ENCODE measurements around the gene VPS35L.

VPS35L gene

GRCh38 chr16:19601083-19601976 is 45.8 kb downstream of the VPS35L start:
- Histone ChIP-seq H3K4me1 (ENCODE audit: control insufficient read depth, insufficient read depth, low read length) (no peaks in the 10 kb centered on the region), H3K4me3 (ENCODE audit: low read length) (no peak overlapping the region), H3K9ac (ENCODE audit: low read depth, low read length) (no peak overlapping the region), H3K4me2 (ENCODE audit: low read length) (no peak overlapping the region), H3K9me3 (replicated peaks; ENCODE audit: low read length) (no peaks in the 10 kb centered on the region), H3K36me3 (ENCODE audit: insufficient read depth, low read length) (peaks cover 38% of the 10 kb centered on the region), H3K27me3 (ENCODE audit: control insufficient read depth, insufficient read depth, low read length) (no peaks in the 10 kb centered on the region)

- Histone ChIP-seq H3K4me1 (ENCODE audit: control insufficient read depth, insufficient read depth, low read length) (no peaks in the 10 kb centered on the region), H3K27me3 (ENCODE audit: control insufficient read depth, insufficient read depth, low read length) (no peaks in the 10 kb centered on the region), H3K36me3 (ENCODE audit: insufficient read depth, low read length) (peaks cover 49% of the 10 kb centered on the region), H3K4me2 (ENCODE audit: low read length) (no peak overlapping the region), H3K9me3 (replicated peaks; ENCODE audit: low read length) (no peaks in the 10 kb centered on the region), H3K4me3 (ENCODE audit: low read length) (no peak overlapping the region), H3K9ac (ENCODE audit: low read depth, low read length) (no peak overlapping the region)
Measured at GRCh38 chr16:19604911-19605310, 49.4 kb downstream of the VPS35L start.

GRCh38 chr16:19605701-19606100 is 50.2 kb downstream of the VPS35L start:
- no peak overlapping the region for H3K4me3 ChIP-seq (ENCODE audit: low read length)
- H3K4me1 ChIP-seq (ENCODE audit: control insufficient read depth, insufficient read depth, low read length), result no peaks in the 10 kb centered on the region
- H3K4me2 ChIP-seq (ENCODE audit: low read length), result no peak overlapping the region
- peaks cover 57% of the 10 kb centered on the region for H3K36me3 ChIP-seq (ENCODE audit: insufficient read depth, low read length)
- no peaks in the 10 kb centered on the region for H3K27me3 ChIP-seq (ENCODE audit: control insufficient read depth, insufficient read depth, low read length)
- no peaks in the 10 kb centered on the region for H3K9me3 ChIP-seq (replicated peaks; ENCODE audit: low read length)
- H3K9ac ChIP-seq (ENCODE audit: low read depth, low read length), result no peak overlapping the region

DNA sequence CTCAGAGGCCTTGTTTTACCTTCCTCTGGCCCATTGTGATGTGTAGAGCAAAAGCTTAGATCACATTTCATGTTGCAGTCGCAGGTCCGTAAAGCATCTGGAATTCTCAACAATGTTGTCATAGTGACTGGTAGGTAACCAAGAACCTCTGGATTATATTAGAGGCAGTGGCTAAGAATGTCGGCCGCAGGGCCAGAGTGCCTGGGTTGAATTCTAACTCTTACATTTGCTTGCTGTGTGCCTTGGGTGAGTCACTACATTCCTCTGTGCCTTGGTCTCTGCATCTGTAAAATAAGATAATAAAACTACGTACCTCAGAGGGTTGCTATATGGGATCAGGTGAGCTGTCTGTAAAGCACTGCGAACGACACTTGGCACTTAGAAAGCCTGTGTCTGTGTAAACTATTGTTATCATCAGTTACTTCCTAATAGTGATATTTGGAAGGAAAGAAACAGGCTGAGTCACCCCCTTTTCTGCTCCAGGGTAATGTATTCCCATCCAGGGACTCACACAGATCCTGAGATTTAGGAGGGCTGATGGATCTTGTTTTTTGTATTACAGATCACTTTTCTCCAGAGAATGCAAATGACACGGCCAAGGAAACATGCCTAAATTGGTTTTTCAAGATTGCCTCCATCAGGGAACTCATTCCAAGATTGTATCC is 52.2 kb downstream of the VPS35L start:
- Histone ChIP-seq H3K9ac (ENCODE audit: low read depth, low read length) (no peak overlapping the region), H3K36me3 (ENCODE audit: insufficient read depth, low read length) (peaks cover 55% of the 10 kb centered on the region), H3K4me2 (ENCODE audit: low read length) (no peak overlapping the region), H3K4me1 (ENCODE audit: control insufficient read depth, insufficient read depth, low read length) (no peaks in the 10 kb centered on the region), H3K9me3 (replicated peaks; ENCODE audit: low read length) (no peaks in the 10 kb centered on the region), H3K4me3 (ENCODE audit: low read length) (no peak overlapping the region), H3K27me3 (ENCODE audit: control insufficient read depth, insufficient read depth, low read length) (no peaks in the 10 kb centered on the region)

DNA sequence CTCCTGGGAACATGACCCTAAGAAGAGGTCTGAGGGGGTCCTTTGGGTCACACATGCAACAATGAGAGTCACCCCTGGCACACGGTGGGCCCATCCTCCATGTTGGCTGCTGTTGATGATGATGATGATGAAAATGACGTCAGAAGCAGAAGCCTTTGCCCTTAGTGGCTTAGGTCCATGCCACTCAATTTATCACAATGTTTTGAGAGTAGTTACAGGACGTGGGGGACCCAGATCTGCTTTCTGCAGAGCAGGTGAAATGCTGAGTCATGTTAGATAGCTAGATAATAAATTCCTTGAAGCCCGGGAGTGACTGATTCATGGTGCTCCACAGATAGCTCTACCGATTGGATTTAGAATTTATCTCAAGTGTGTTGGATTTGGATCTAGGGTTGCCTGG is 53.9 kb downstream of the VPS35L start:
- no peaks in the 10 kb centered on the region for H3K9me3 ChIP-seq (replicated peaks; ENCODE audit: low read length)
- H3K4me2 ChIP-seq (ENCODE audit: low read length), result no peak overlapping the region
- no peak overlapping the region for H3K9ac ChIP-seq (ENCODE audit: low read depth, low read length)
- no peak overlapping the region for H3K4me3 ChIP-seq (ENCODE audit: low read length)
- H3K36me3 ChIP-seq (ENCODE audit: insufficient read depth, low read length), result peaks cover 52% of the 10 kb centered on the region
- H3K4me1 ChIP-seq (ENCODE audit: control insufficient read depth, insufficient read depth, low read length), result no peaks in the 10 kb centered on the region
- H3K27me3 ChIP-seq (ENCODE audit: control insufficient read depth, insufficient read depth, low read length), result no peaks in the 10 kb centered on the region

GRCh38 chr16:19610200-19610599 is 54.7 kb downstream of the VPS35L start:
- no peak overlapping the region for H3K4me2 ChIP-seq (ENCODE audit: low read length)
- H3K36me3 ChIP-seq (ENCODE audit: insufficient read depth, low read length), result peaks cover 52% of the 10 kb centered on the region
- H3K9me3 ChIP-seq (replicated peaks; ENCODE audit: low read length), result no peaks in the 10 kb centered on the region
- H3K9ac ChIP-seq (ENCODE audit: low read depth, low read length), result no peak overlapping the region
- H3K4me1 ChIP-seq (ENCODE audit: control insufficient read depth, insufficient read depth, low read length), result no peaks in the 10 kb centered on the region
- no peak overlapping the region for H3K4me3 ChIP-seq (ENCODE audit: low read length)
- no peaks in the 10 kb centered on the region for H3K27me3 ChIP-seq (ENCODE audit: control insufficient read depth, insufficient read depth, low read length)

GRCh38 chr16:19613834-19614233 is 58.3 kb downstream of the VPS35L start:
- Histone ChIP-seq H3K4me1 (ENCODE audit: control insufficient read depth, insufficient read depth, low read length) (no peaks in the 10 kb centered on the region), H3K9me3 (replicated peaks; ENCODE audit: low read length) (no peaks in the 10 kb centered on the region)

GRCh38 chr16:19616241-19616640 is 60.7 kb downstream of the VPS35L start:
- no peaks in the 10 kb centered on the region for H3K9me3 ChIP-seq (replicated peaks; ENCODE audit: low read length)
- H3K27me3 ChIP-seq (ENCODE audit: control insufficient read depth, insufficient read depth, low read length), result no peaks in the 10 kb centered on the region
- no peak overlapping the region for H3K4me2 ChIP-seq (ENCODE audit: low read length)
- no peaks in the 10 kb centered on the region for H3K4me1 ChIP-seq (ENCODE audit: control insufficient read depth, insufficient read depth, low read length)
- no peak overlapping the region for H3K9ac ChIP-seq (ENCODE audit: low read depth, low read length)
- no peak overlapping the region for H3K4me3 ChIP-seq (ENCODE audit: low read length)
- peaks cover 27% of the 10 kb centered on the region for H3K36me3 ChIP-seq (ENCODE audit: insufficient read depth, low read length)

More at GRCh38 chr16:19613834-19614233, 58.3 kb downstream of the VPS35L start:
- Histone ChIP-seq H3K27me3 (ENCODE audit: control insufficient read depth, insufficient read depth, low read length) (no peaks in the 10 kb centered on the region), H3K9ac (ENCODE audit: low read depth, low read length) (no peak overlapping the region), H3K4me3 (ENCODE audit: low read length) (no peak overlapping the region), H3K4me2 (ENCODE audit: low read length) (no peak overlapping the region), H3K36me3 (ENCODE audit: insufficient read depth, low read length) (peaks cover 36% of the 10 kb centered on the region)

DNA sequence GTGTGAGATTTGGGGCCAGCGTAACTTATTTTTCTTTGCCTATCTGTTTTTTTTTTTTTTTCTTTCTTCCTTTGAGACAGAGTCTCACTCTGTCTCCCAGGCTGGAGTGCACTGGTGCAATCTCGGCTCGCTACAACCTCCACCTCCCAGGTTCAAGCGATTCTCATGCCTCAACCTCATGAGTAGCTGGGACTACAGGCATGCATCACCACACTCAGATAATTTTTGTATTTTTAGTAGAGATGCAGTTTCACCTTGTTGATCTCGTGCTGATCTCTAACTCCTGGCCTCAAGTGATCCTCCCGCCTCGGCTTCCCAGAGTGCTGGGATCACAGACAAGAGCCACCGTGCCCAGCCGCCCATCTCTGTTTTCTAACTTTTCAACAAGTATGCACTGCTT is 63.4 kb downstream of the VPS35L start:
- no peak overlapping the region for H3K9ac ChIP-seq (ENCODE audit: low read depth, low read length)
- no peaks in the 10 kb centered on the region for H3K27me3 ChIP-seq (ENCODE audit: control insufficient read depth, insufficient read depth, low read length)
- no peak overlapping the region for H3K4me2 ChIP-seq (ENCODE audit: low read length)
- H3K9me3 ChIP-seq (replicated peaks; ENCODE audit: low read length), result no peaks in the 10 kb centered on the region
- H3K4me3 ChIP-seq (ENCODE audit: low read length), result no peak overlapping the region
- peaks cover 16% of the 10 kb centered on the region for H3K36me3 ChIP-seq (ENCODE audit: insufficient read depth, low read length)
- H3K4me1 ChIP-seq (ENCODE audit: control insufficient read depth, insufficient read depth, low read length), result no peaks in the 10 kb centered on the region

DNA sequence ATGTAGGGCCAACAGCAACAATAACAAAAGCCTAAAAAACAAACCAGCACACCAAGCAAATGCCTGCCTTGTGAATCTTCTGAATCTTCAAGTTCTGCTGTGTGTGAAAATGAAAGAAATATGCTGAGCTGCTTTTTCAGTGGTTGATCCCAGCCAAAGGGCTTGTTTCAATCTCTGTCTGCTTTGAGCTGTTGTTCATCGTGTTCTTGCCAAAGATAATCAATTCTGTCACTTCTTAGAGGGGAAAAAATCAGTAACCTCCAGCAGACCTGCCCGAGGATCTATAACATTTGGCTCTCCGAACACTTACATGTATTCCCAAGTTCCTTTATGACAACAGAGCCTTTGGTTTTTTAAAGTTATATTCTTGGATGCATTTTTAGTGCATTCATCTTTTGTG is 65.9 kb downstream of the VPS35L start:
- Histone ChIP-seq H3K36me3 (ENCODE audit: insufficient read depth, low read length) (peaks cover 15% of the 10 kb centered on the region), H3K9me3 (replicated peaks; ENCODE audit: low read length) (no peaks in the 10 kb centered on the region), H3K9ac (ENCODE audit: low read depth, low read length) (no peak overlapping the region)

GRCh38 chr16:19625039-19625438 is 69.5 kb downstream of the VPS35L start:
- H3K36me3 ChIP-seq (ENCODE audit: insufficient read depth, low read length), result peaks cover 12% of the 10 kb centered on the region
- no peak overlapping the region for H3K9ac ChIP-seq (ENCODE audit: low read depth, low read length)
- H3K4me2 ChIP-seq (ENCODE audit: low read length), result no peak overlapping the region
- H3K9me3 ChIP-seq (replicated peaks; ENCODE audit: low read length), result no peaks in the 10 kb centered on the region
- H3K4me1 ChIP-seq (ENCODE audit: control insufficient read depth, insufficient read depth, low read length), result no peaks in the 10 kb centered on the region
- H3K4me3 ChIP-seq (ENCODE audit: low read length), result no peak overlapping the region
- no peaks in the 10 kb centered on the region for H3K27me3 ChIP-seq (ENCODE audit: control insufficient read depth, insufficient read depth, low read length)

More for the DNA sequence above, 65.9 kb downstream of the VPS35L start:
- Histone ChIP-seq H3K4me3 (ENCODE audit: low read length) (no peak overlapping the region), H3K27me3 (ENCODE audit: control insufficient read depth, insufficient read depth, low read length) (no peaks in the 10 kb centered on the region), H3K4me2 (ENCODE audit: low read length) (no peak overlapping the region), H3K4me1 (ENCODE audit: control insufficient read depth, insufficient read depth, low read length) (no peaks in the 10 kb centered on the region)

All from skeletal muscle satellite cell (primary cell).